Mucosa of descending colon (tissue), 3 donors: ENCODE results near the gene WNT11. TPM values are rescaled to one million over a fixed set of nuclear protein-coding genes. Genes with fewer than 3 reads are reported as not detected.
A peak's percentile ranks its signal among the peaks of the same experiment; 100 is the strongest.
"Not testable (repeated sequence)": the region's sequence is repeated elsewhere in the genome, so short reads cannot be mapped to it uniquely, and the experiment has no call there.

Experiments used
- ATAC-seq: fragments of 200-7000 bp; cut with Tn5 transposase; one replicate; pipeline ENCODE4 v1.9.1; 2020; ENCODE audit warnings: mild to moderate bottlenecking, moderate library complexity
- DNase-seq, 3 donors: peaks; one replicate each; pipeline ENCODE4 v3.0.0-alpha.2; 2020
- H3K36me3 ChIP-seq: fragments of 200-600 bp; one replicate; pipeline ENCODE4 v1.8.0; 2021; ENCODE audit warnings: low read depth, mild to moderate bottlenecking
- H3K4me1 ChIP-seq: fragments of 200-600 bp; one replicate; pipeline ENCODE4 v1.8.0; 2021; ENCODE audit warnings: low read depth, mild to moderate bottlenecking
- H3K4me3 ChIP-seq: fragments of 200-600 bp; one replicate; pipeline ENCODE4 v1.8.0; 2021; ENCODE audit warnings: mild to moderate bottlenecking
- H3K9me3 ChIP-seq: fragments of 200-600 bp; one replicate; pipeline ENCODE4 v1.8.0; 2021; ENCODE audit warnings: mild to moderate bottlenecking
- intact Hi-C, 2 donors: fragments of 100-400 bp; cut with DNase I in 1 of 2; cut with micrococcal nuclease in 1 of 2; formaldehyde crosslinking; loops; one replicate each; pipeline versions ENCODE4 v1.11.0 to v1.11.1; 2022; cut with DNase I, micrococcal nuclease
- total RNA-seq, 3 donors: library from RNA; stranded (reverse); fragmentation: NEBNext Ultra II Directional in 2 of 3; extraction: Animal tissue kit (Norgen Biotek cat#: 25700) in 2 of 3; gene quantifications; one replicate each; pipeline versions ENCODE4 v1.2.1 to v1.2.4, GENCODE V29; 2021 to 2023
- TF ChIP-seq, protein P1 (sequence below): fragments of 200-600 bp; IDR thresholded peaks from one replicate; pipeline ENCODE4 v1.8.0; 2022; ENCODE audit warnings: antibody characterized with exemption, mild to moderate bottlenecking
- donor health status: DM: no; HTN: no; CAD: no; lungs with moderate emphysema.
- donor health status: DM: no; HTN: no; CAD: no.
- donor health status: DM: no; HTN: yes; CAD: no.

The WNT11 gene
- total RNA-seq, 3 donors from 2014 or later: 3.4 to 5.7 (median 5.2) TPM

DNA sequence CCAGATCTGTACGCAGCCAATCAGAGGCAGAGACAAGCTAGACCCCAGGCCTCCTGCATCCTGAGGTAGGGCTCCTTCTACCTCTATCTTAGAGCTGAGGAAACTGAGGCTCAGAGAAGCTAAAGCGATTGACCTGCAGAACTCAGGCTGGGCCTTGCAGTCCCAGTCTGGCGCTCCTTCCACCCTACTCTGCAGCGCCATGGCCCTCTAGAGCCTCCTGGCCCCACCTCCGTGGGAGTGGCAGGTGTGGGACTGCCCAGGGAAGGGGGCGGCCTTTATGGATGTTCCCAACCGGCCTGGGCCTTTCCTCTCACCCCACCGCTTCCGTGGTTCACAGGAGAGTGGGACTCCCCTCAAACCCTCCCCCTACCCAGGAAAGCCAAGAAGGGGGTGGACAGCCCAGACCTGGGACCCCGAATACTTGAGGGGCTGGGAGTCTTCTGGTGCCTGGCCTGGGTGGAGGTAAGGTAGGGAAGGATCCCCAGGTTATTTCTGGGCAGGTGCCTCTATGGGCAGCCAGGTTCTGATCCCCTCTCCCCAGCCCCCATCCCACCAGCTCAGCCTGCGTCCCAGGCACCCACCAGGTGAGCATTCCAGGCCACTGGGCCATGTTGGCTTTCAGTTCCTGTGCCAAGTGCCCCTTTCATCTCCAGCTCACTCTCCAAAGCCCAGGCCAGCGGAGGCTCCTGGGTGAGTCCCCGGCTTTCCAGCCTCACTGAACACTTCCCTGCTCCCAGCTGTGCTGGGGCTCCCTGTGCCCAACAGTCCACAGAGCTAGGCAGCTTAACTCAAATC, 3.0 kb downstream of the WNT11 start:
- H3K4me1 ChIP-seq: peaks cover 25% of the 10 kb centered on the region
- no peaks in the 10 kb centered on the region for H3K9me3 ChIP-seq
- H3K36me3 ChIP-seq: no peaks in the 10 kb centered on the region
- intact Hi-C loops: loop anchor here in 1 of 2 donors (10.0 kb wide), 1 partner anchor 111 kb away; no protein-coding TSS in a partner anchor
- DNase-seq (peak in 1 of 3 donors; percentile 38), ATAC-seq (no peak)
- no peak overlapping the region for H3K4me3 ChIP-seq
- TF ChIP-seq, protein P1, sequence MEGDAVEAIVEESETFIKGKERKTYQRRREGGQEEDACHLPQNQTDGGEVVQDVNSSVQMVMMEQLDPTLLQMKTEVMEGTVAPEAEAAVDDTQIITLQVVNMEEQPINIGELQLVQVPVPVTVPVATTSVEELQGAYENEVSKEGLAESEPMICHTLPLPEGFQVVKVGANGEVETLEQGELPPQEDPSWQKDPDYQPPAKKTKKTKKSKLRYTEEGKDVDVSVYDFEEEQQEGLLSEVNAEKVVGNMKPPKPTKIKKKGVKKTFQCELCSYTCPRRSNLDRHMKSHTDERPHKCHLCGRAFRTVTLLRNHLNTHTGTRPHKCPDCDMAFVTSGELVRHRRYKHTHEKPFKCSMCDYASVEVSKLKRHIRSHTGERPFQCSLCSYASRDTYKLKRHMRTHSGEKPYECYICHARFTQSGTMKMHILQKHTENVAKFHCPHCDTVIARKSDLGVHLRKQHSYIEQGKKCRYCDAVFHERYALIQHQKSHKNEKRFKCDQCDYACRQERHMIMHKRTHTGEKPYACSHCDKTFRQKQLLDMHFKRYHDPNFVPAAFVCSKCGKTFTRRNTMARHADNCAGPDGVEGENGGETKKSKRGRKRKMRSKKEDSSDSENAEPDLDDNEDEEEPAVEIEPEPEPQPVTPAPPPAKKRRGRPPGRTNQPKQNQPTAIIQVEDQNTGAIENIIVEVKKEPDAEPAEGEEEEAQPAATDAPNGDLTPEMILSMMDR: no peak

DNA sequence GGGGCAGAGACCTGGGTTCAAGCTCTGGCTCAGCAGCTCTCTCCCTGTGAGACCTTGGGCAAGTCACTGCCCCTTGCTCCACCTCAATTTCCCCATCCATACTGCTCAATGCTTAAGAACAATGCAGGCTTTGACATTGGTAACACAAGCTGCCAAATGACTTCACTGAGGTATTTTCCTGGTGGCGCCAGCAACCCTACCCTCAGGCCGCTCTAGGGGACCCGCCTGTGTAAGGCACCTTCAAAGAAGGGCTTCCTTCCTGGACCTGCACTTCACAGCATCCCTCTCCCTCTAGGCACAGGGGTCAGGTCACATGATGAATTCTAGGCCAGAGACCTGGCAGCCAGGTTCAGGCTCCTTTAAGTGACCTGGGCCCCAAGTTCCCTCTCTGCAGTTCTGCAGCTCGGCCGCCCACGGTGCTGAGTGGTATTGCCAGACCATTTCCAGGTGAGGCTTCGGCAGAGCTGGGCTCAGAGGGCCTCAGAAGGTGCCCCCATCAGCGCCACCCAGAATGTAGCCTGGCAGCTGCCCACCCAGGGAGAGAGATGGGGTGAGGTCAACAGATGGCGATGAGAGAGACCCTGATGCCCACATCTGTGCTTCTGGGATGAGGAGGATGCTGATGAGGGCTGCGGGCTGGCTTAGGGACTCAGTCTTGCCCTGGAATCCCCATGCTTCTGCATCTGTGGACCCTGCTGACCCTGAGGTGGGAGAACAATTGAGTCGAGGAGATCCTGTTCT, 4.5 kb downstream of the WNT11 start:
- peaks cover 10% of the 10 kb centered on the region for H3K4me1 ChIP-seq
- ATAC-seq: no peak
- TF ChIP-seq, protein P1: no peak
- no peaks in the 10 kb centered on the region for H3K9me3 ChIP-seq
- DNase-seq: peak in 1 of 3 donors; percentile 40
- intact Hi-C loops: loop anchor here in 1 of 2 donors (10.0 kb wide), 1 partner anchor 113 kb away; no protein-coding TSS in a partner anchor
- no peaks in the 10 kb centered on the region for H3K36me3 ChIP-seq
- H3K4me3 ChIP-seq: no peak overlapping the region

DNA sequence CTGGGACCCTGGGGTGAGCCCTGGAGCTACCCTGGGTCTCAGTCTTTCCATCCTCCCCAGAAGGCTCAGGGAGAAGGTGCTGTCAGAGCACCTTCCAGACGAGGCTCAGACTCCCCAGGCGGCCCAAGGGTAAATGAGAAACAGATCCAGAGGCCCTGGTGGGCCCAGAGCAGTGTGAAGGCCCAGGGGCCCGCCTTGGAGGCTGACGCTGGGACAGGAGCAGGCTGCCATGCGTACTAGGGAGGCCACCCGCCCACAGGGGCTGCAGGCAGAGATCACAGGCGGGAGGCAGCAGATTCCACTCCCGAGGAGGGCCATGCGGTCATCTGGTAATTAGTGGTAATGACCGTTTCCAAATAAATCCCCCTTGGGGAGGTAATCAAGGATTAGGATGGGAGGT, 5.2 kb downstream of the WNT11 start:
- intact Hi-C loops: loop anchor here in 1 of 2 donors (10.0 kb wide), 1 partner anchor 114 kb away; no protein-coding TSS in a partner anchor

DNA sequence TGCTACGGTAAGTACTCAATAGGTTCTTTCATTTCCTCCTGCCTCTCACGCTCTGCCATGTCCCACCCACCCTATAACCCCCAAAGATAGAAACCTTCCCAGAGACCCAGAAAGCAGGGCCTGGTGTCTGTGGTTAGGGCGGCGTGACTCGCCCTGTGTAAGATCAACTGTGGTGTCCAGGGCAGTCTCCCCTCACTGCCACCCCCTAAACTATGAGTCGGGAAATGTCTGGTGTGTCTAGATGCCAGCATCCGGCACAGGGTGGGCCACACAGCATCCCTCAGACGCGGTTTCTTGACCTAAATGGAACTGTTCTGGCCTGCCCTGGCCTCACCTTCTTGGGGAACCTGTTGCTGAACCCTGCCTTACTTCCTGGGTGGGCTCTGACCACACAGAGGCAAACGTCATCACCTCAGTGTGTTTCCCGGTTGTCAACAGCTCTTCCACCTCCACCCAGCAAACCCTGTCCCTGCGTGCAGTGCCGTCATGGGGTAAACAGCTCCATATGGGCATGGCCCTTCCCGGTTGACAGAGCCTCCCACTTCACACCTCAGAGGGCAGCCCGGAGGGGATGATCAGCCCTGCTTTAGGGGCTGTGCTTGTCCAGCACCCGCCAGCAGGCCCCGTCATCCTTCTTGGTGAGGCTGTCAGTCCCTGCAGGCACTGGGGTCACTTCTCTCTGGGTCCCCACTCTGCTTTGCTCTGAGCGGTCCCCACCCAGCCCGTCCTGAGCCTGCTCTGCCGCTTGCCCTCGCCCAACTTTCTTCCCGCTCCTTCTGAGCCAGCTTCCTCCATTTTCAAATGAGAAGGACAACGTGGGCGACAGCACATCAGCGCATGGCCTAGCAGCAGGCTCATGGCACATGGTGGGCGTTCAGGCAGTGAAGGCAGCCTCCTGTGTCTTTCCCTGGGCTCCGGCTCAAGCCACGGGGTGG, 6.0 kb downstream of the WNT11 start:
- DNase-seq: peak in 1 of 3 donors; percentile 41
- TF ChIP-seq, protein P1: no peak
- Histone ChIP-seq H3K4me1 (no peaks in the 10 kb centered on the region), H3K4me3 (no peak overlapping the region), H3K9me3 (no peaks in the 10 kb centered on the region), H3K36me3 (no peaks in the 10 kb centered on the region)
- intact Hi-C loops: loop anchor here in 1 of 2 donors (10.0 kb wide), 1 partner anchor 115 kb away; no protein-coding TSS in a partner anchor
- ATAC-seq: no peak

More for the DNA sequence above, 5.2 kb downstream of the WNT11 start:
- DNase-seq: peak in 1 of 3 donors; percentile 17
- Histone ChIP-seq H3K4me1 (peaks cover 6% of the 10 kb centered on the region), H3K9me3 (no peaks in the 10 kb centered on the region), H3K36me3 (no peaks in the 10 kb centered on the region), H3K4me3 (no peak overlapping the region)
- TF ChIP-seq, protein P1: no peak
- ATAC-seq: no peak

DNA sequence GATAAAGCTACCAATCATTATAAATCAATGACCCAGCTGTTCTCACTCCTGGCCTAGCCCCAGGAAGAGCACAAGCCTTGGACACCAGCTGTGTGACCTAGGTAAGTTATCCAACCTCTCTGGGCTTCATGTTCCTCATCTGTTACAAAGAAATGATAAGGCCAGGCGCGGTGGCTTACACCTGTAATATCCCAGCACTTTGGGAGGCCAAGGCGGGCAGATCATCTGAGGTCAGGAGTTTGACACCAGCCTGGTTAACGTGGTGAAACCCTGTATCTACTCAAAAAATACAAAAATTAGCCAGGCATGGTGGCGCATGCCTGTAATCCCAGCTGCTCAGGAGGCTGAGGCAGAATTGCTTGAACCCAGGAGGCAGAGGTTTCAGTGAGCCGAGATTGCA, 7.6 kb downstream of the WNT11 start:
- H3K4me3 ChIP-seq, ATAC-seq, H3K9me3 ChIP-seq, intact Hi-C loops, H3K36me3 ChIP-seq, H3K4me1 ChIP-seq: not testable (repeated sequence)
- DNase-seq: peak in 1 of 3 donors; percentile 5
